ENCODE data around the gene GFRA4. TPM values are rescaled to one million over a fixed set of nuclear protein-coding genes. Genes with fewer than 3 reads are reported as not detected.
A peak's percentile ranks its signal among the peaks of the same experiment; 100 is the strongest.

GFRA4 gene
- polyA plus RNA-seq, 2 of the 4 experiments (the other 2 are of a cell fraction): not detected

DNA sequence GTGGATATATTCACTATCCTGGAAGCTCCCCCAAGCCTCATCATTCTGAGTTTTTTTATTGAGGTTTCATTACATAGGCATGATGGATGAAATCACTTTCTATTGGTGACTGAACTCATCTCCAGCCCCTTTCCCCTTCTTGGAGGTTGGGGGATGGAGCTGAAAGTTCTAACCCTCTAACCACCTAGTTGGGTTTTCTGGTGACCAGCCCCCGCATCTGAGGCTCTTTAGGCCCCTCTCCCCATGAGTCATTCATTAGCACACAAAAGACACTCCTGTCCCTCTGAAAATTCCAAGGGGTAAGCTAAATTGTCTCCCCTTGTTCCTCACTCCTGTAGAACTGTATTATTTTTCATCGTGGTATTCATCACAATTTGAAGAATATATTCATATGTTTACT is 33.3 kb downstream of the GFRA4 start:
- ChIA-PET CTCF (interaction anchor here (0.6 to 2.1 kb wide), 5 partner anchors 14 to 189 kb away, joined by 3 to 5 read pairs (median 3); no protein-coding TSS in a partner anchor), POLR2A (no interaction called here)
- WGBS (ENCODE audit: missing lambda C conversion rate): 70% methylated on average over 2 of the region's 2 CpGs
- H3K27ac ChIP-seq: no peak overlapping the region
- TF ChIP-seq RFX5 (IDR thresholded peaks at IDR 0.05) (no peak), TFCP2L1 (CRISPR knock-in tag; IDR thresholded peaks at IDR 0.05) (no peak), SREBF2 (IDR thresholded peaks at IDR 0.05) (no peak), CHD2 (IDR thresholded peaks at IDR 0.05; ENCODE audit: low read length, partially characterized antibody) (no peak), TP53 (CRISPR knock-in tag; IDR thresholded peaks at IDR 0.05) (no peak), CBX2 (IDR thresholded peaks at IDR 0.05; ENCODE audit: borderline replicate concordance, low read depth) (no peak), ZNF302 (CRISPR knock-in tag; IDR thresholded peaks at IDR 0.05) (no peak)
- TF ChIP-seq, protein P1, sequence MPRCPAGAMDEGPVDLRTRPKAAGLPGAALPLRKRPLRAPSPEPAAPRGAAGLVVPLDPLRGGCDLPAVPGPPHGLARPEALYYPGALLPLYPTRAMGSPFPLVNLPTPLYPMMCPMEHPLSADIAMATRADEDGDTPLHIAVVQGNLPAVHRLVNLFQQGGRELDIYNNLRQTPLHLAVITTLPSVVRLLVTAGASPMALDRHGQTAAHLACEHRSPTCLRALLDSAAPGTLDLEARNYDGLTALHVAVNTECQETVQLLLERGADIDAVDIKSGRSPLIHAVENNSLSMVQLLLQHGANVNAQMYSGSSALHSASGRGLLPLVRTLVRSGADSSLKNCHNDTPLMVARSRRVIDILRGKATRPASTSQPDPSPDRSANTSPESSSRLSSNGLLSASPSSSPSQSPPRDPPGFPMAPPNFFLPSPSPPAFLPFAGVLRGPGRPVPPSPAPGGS (IDR thresholded peaks at IDR 0.05): no peak
- TF ChIP-seq, protein P2, sequence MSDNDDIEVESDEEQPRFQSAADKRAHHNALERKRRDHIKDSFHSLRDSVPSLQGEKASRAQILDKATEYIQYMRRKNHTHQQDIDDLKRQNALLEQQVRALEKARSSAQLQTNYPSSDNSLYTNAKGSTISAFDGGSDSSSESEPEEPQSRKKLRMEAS (IDR thresholded peaks at IDR 0.05): no peak
- no peak for ATAC-seq
- DNase-seq (ENCODE audit: low read depth in 1 of 2, low spot score in 1 of 2): no peak
- H3K4me2 ChIP-seq: no peak overlapping the region
- no peaks in the 10 kb centered on the region for H3K9me3 ChIP-seq
- H3K4me3 ChIP-seq: no peak overlapping the region
- no peaks in the 10 kb centered on the region for H3K4me1 ChIP-seq
- FAIRE-seq: peak; percentile 63

DNA sequence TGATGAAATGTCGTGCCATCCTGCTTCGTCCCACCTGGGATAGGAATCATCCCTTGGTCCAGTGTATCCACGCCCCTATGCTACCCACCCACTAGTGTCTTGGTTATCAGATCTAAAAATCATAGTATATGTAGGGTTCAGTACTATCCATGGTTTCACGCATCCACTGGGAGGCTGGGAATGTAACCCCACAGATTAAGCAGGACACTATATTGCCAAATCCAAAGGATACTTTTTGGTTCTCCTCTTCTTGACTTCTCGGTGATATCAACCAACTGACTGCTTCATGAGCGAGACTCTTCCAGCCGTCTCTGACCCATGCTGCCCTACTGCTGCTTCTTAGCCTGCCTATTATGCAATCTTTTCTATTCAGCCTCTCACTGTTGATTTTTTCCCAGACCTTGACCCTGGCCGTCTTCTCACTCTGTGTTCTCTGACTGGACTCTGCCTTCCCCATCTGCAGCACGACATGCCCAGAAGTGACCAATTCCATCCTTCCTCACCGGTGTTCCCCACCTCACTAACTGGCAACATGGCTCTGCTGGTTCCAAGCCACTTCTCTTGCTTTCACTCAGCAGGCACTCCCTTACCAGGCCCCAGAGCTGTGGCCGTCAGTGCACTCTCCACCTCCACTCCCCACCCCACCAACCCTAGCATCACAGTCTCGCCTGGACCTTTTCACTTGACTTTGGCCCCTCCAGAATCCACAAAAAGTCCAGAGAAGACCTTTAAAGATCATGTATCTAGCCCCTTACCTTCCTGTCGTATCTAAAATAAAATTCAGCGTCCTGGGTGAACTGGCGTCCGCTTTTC is 34.5 kb downstream of the GFRA4 start:
- Histone ChIP-seq H3K4me2 (no peak overlapping the region), H3K27ac (no peak overlapping the region), H3K4me1 (no peaks in the 10 kb centered on the region), H3K4me3 (no peak overlapping the region), H3K9me3 (no peaks in the 10 kb centered on the region)
- FAIRE-seq (no peak), DNase-seq (ENCODE audit: low read depth in 1 of 2, low spot score in 1 of 2) (no peak), ATAC-seq (no peak)
- POLR2A ChIA-PET: no interaction called here
- peak; percentile 42 to 45; a peak in 2 of 4 replicates for TF ChIP-seq CEBPB (IDR thresholded peaks at IDR 0.05)
- no peak for TF ChIP-seq ZC3H11A (IDR thresholded peaks at IDR 0.05)
- TF ChIP-seq HDAC2 (IDR thresholded peaks at IDR 0.05): no peak
- TF ChIP-seq, protein P3, sequence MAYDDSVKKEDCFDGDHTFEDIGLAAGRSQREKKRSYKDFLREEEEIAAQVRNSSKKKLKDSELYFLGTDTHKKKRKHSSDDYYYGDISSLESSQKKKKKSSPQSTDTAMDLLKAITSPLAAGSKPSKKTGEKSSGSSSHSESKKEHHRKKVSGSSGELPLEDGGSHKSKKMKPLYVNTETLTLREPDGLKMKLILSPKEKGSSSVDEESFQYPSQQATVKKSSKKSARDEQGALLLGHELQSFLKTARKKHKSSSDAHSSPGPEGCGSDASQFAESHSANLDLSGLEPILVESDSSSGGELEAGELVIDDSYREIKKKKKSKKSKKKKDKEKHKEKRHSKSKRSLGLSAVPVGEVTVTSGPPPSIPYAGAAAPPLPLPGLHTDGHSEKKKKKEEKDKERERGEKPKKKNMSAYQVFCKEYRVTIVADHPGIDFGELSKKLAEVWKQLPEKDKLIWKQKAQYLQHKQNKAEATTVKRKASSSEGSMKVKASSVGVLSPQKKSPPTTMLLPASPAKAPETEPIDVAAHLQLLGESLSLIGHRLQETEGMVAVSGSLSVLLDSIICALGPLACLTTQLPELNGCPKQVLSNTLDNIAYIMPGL (CRISPR knock-in tag; IDR thresholded peaks at IDR 0.05; ENCODE audit: borderline replicate concordance): no peak
- WGBS (ENCODE audit: missing lambda C conversion rate): 94% methylated on average over 16 of the region's 16 CpGs
- CTCF ChIA-PET: interaction anchor here (0.6 to 1.3 kb wide), 2 partner anchors 15 to 27 kb away, joined by 3 read pairs; no protein-coding TSS in a partner anchor

DNA sequence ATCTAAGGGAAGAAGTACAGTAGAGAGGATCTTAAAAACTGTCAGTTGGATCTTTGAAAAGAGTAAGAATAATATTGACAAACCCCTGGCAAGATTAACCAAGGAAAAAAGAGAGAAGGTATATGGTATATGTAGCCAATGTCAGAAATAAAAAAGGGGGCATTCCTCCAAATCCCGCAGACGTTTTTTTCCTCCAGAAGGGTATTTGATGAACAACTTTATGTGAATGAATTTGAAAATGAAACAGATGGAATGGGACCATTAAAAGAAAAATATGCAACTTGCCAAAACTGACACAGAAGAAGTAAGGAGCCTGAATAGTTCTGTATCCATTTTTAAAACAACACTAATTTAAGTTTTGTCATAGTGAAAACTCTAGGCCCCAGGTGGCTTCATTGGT is 35.7 kb downstream of the GFRA4 start:
- FAIRE-seq (peak; percentile 78), ATAC-seq (no peak), DNase-seq (ENCODE audit: low read depth in 1 of 2, low spot score in 1 of 2) (no peak)
- TF ChIP-seq FOXS1 (CRISPR knock-in tag; IDR thresholded peaks at IDR 0.05) (no peak), KDM1A (IDR thresholded peaks at IDR 0.05; ENCODE audit: low read depth) (no peak), HEYL (CRISPR knock-in tag; IDR thresholded peaks at IDR 0.05) (no peak), POLR2AphosphoS2 (conservative IDR thresholded peaks at IDR 0.05; ENCODE audit: low read length) (no peak), MAZ (IDR thresholded peaks at IDR 0.05; ENCODE audit: borderline replicate concordance, low read depth, low read length) (no peak), ZSCAN20 (CRISPR knock-in tag; IDR thresholded peaks at IDR 0.05) (no peak), HOXA7 (CRISPR knock-in tag; IDR thresholded peaks at IDR 0.05) (no peak), RAD21 (conservative IDR thresholded peaks at IDR 0.05 in 1 of 2, IDR thresholded peaks at IDR 0.05 in 1 of 2) (no peak), GATA3 (IDR thresholded peaks at IDR 0.05; ENCODE audit: borderline replicate concordance) (no peak), RCOR1 (IDR thresholded peaks at IDR 0.05; ENCODE audit: low read depth, low read length) (no peak), ZC3H11A (IDR thresholded peaks at IDR 0.05) (no peak)
- TF ChIP-seq, protein P4, sequence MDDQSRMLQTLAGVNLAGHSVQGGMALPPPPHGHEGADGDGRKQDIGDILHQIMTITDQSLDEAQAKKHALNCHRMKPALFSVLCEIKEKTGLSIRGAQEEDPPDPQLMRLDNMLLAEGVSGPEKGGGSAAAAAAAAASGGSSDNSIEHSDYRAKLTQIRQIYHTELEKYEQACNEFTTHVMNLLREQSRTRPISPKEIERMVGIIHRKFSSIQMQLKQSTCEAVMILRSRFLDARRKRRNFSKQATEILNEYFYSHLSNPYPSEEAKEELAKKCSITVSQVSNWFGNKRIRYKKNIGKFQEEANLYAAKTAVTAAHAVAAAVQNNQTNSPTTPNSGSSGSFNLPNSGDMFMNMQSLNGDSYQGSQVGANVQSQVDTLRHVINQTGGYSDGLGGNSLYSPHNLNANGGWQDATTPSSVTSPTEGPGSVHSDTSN (IDR thresholded peaks at IDR 0.05): no peak
- no peak overlapping the region for H3K4me2 ChIP-seq
- POLR2A ChIA-PET: no interaction called here
- no peak overlapping the region for H3K27ac ChIP-seq
- H3K4me1 ChIP-seq: no peaks in the 10 kb centered on the region
- WGBS (ENCODE audit: missing lambda C conversion rate): 73% methylated on average over 2 of the region's 2 CpGs
- H3K9me3 ChIP-seq: no peaks in the 10 kb centered on the region
- CTCF ChIA-PET: interaction anchor here (1.0 kb wide), 2 partner anchors 12 to 21 kb away, joined by 3 read pairs; no protein-coding TSS in a partner anchor
- H3K4me3 ChIP-seq: no peak overlapping the region
